IPS-18c (cell line): ENCODE measurements around the gene JCHAIN.
"Not testable (repeated sequence)": the region's sequence is repeated elsewhere in the genome, so short reads cannot be mapped to it uniquely, and the experiment has no call there.

ENCODE experiments used
- H3K4me3 ChIP-seq: 2 replicates; pipeline ENCODE4 v1.7.0; 2013; ENCODE audit warnings: low read depth, mild to moderate bottlenecking, low read length, moderate library complexity; ENCODE audit not compliant: insufficient read depth
- H3K9me3 ChIP-seq: one replicate; pipeline ENCODE4 v1.6.1; 2013; ENCODE audit warnings: mild to moderate bottlenecking, low read length, moderate library complexity; ENCODE audit not compliant: control insufficient read depth, insufficient read depth

JCHAIN gene

GRCh38 chr4:70666369-70666768, at the start of gene JCHAIN:
Gene JCHAIN (minus strand): TSS chr4:70666508. CDS start chr4:70666490, 18 bp downstream.
- no peaks in the 10 kb centered on the region for H3K9me3 ChIP-seq
- no peak within 1 kb of the TSS for H3K4me3 ChIP-seq

DNA sequence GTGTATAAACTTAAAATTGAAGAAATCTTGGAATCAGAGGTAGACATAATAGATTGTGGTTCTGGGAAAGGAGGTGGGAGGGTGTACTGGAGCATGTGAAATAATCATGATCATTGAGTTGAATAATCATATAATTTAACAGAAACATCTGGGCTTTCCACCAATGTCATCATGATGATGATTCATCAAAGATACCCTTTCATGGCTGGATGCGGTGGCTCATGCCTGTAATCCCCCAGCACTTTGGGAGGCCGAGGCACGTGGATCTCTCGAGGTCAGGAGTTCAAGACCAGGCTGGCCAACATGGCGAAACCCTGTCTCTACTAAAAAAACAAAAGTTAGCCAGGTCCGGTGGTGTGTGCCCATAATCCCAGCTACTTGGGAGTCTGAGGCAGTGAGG, 48.8 kb upstream of the JCHAIN start:
- no peaks in the 10 kb centered on the region for H3K9me3 ChIP-seq
- no peak overlapping the region for H3K4me3 ChIP-seq

GRCh38 chr4:70714079-70714887, 48.0 kb upstream of the JCHAIN start:
- Histone ChIP-seq H3K9me3 (no peaks in the 10 kb centered on the region), H3K4me3 (no peak overlapping the region)

DNA sequence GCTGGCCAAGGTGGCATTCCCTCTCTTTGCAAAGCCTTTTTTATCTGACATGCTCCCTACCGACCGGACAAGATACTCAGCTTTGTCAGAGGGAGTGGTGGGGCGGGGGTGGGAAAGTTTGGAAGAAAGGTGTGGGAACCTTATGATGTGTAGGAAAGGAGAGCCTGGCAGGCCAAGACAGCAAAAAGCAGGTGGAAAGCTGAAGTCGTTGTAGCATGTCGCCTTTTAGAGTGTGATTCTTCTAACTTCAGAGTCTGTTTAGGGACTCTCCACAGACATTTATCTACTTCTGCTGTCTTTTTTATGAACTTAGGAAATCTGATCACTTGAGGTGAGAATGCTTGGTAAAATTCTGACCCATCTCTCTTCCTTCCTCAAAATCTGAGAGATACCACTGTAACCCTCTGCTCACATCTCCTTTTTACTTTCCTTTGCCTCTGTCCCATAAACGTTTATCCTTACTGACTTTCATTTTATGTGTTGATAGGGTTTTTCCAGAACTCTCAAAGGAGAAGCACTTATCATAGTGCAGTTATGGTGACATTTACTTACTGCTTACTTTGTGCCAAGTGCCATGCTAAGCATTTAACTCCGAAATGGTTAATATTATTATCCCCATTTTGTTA, 47.3 kb upstream of the JCHAIN start:
- Histone ChIP-seq H3K9me3 (no peaks in the 10 kb centered on the region), H3K4me3 (no peak overlapping the region)

- no peaks in the 10 kb centered on the region for H3K9me3 ChIP-seq
- H3K4me3 ChIP-seq = no peak overlapping the region
Measured at GRCh38 chr4:70712604-70713452, 46.5 kb upstream of the JCHAIN start.

- Histone ChIP-seq H3K9me3 (no peaks in the 10 kb centered on the region), H3K4me3 (no peak overlapping the region)
Measured at GRCh38 chr4:70712150-70712549, 45.8 kb upstream of the JCHAIN start.

- H3K9me3 ChIP-seq = no peaks in the 10 kb centered on the region
- no peak overlapping the region for H3K4me3 ChIP-seq
Measured at GRCh38 chr4:70711599-70711998, 45.3 kb upstream of the JCHAIN start.

- no peak overlapping the region for H3K4me3 ChIP-seq
- no peaks in the 10 kb centered on the region for H3K9me3 ChIP-seq
Measured at GRCh38 chr4:70709611-70710205, 43.4 kb upstream of the JCHAIN start.

- Histone ChIP-seq H3K9me3 (no peaks in the 10 kb centered on the region), H3K4me3 (peak overlapping the region; percentile 80; the same call in 1 of the 2 replicates)
Measured at GRCh38 chr4:70706516-70706915, 40.2 kb upstream of the JCHAIN start.

GRCh38 chr4:70706044-70706461, 39.7 kb upstream of the JCHAIN start:
- Histone ChIP-seq H3K9me3 (no peaks in the 10 kb centered on the region), H3K4me3 (peak overlapping the region; percentile 80)

- H3K9me3 ChIP-seq = peaks cover under 1% of the 10 kb centered on the region
Measured at GRCh38 chr4:70705183-70706043, 39.1 kb upstream of the JCHAIN start.

DNA sequence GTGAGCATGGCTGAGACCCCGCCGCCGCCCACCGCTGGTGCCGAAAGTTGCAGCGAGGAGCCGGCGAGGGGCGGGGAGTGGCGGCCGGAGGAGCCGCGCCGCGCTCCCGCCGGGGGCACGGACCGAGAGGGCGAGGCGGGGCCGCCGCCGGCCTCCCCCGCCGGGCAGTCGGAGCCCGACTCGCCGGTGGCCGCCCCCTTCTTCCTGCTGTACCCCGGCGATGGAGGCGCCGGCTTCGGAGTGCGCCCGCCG, 38.5 kb upstream of the JCHAIN start:
- H3K9me3 ChIP-seq = peaks cover 2% of the 10 kb centered on the region
- H3K4me3 ChIP-seq = peak overlapping the region; percentile 80

More at GRCh38 chr4:70705183-70706043, 39.1 kb upstream of the JCHAIN start:
- peak overlapping the region; percentile 80 for H3K4me3 ChIP-seq

- peaks cover 2% of the 10 kb centered on the region for H3K9me3 ChIP-seq
- peak overlapping the region; percentile 80 for H3K4me3 ChIP-seq
Measured at GRCh38 chr4:70704215-70704930, 38.1 kb upstream of the JCHAIN start.

- H3K4me3 ChIP-seq = peak overlapping the region; percentile 80; the same call in 1 of the 2 replicates
- peaks cover 2% of the 10 kb centered on the region for H3K9me3 ChIP-seq
Measured at GRCh38 chr4:70703619-70704214, 37.4 kb upstream of the JCHAIN start.

DNA sequence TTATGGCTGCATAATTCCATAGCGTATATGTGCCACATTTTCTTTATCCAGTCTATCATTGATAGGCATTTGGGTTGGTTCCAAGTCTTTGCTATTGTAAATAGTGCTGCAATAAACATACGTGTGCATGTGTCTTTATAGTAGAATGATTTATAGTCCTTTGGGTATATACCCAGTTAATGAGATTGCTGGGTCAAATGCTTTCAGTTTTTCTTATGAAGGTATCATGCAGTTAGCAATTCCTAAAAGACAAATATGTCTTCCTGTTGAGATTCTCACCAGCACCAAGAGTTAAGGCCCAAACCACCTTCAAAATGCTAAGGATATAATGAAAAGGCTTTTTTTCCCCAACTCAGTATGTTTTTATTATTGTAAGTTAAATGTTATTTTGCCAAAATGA, 36.3 kb upstream of the JCHAIN start:
- not testable (repeated sequence) for H3K9me3 ChIP-seq, H3K4me3 ChIP-seq

GRCh38 chr4:70701271-70701670, 35.0 kb upstream of the JCHAIN start:
- peaks cover 2% of the 10 kb centered on the region for H3K9me3 ChIP-seq
- H3K4me3 ChIP-seq = no peak overlapping the region
